ENCODE measurements around the gene PEX16.

The PEX16 gene

GRCh38 chr11:45935349-45936064 is 17.8 kb upstream of the PEX16 start:
- Mint-ChIP-seq H3K9me3 (no peaks in the 10 kb centered on the region), H3K36me3 (ENCODE audit: low read depth) (peaks cover 19% of the 10 kb centered on the region), H3K27me3 (ENCODE audit: low read depth) (no peaks in the 10 kb centered on the region), H3K4me3 (no peak overlapping the region), H3K27ac (no peak overlapping the region), H3K4me1 (ENCODE audit: low read depth) (peaks cover 6% of the 10 kb centered on the region)
- DNase-seq (ENCODE audit: low spot score) = no peak

- no peak overlapping the region for H3K4me3 Mint-ChIP-seq
- no peaks in the 10 kb centered on the region for H3K9me3 Mint-ChIP-seq
- H3K4me1 Mint-ChIP-seq (ENCODE audit: low read depth) = peaks cover 13% of the 10 kb centered on the region
- peaks cover 22% of the 10 kb centered on the region for H3K36me3 Mint-ChIP-seq (ENCODE audit: low read depth)
- H3K27me3 Mint-ChIP-seq (ENCODE audit: low read depth) = no peaks in the 10 kb centered on the region
- DNase-seq (ENCODE audit: low spot score) = no peak
- no peak overlapping the region for H3K27ac Mint-ChIP-seq
Measured at GRCh38 chr11:45934580-45935318, 17.1 kb upstream of the PEX16 start.

- DNase-seq (ENCODE audit: low spot score) = no peak
- Mint-ChIP-seq H3K9me3 (no peaks in the 10 kb centered on the region), H3K4me3 (no peak overlapping the region), H3K4me1 (ENCODE audit: low read depth) (peaks cover 18% of the 10 kb centered on the region), H3K27me3 (ENCODE audit: low read depth) (no peaks in the 10 kb centered on the region), H3K36me3 (ENCODE audit: low read depth) (peaks cover 22% of the 10 kb centered on the region), H3K27ac (no peak overlapping the region)
Measured at GRCh38 chr11:45933846-45934579, 16.3 kb upstream of the PEX16 start.

- DNase-seq (ENCODE audit: low spot score) = no peak
- Mint-ChIP-seq H3K4me3 (no peak overlapping the region), H3K36me3 (ENCODE audit: low read depth) (peaks cover 21% of the 10 kb centered on the region), H3K27ac (no peak overlapping the region), H3K4me1 (ENCODE audit: low read depth) (peaks cover 18% of the 10 kb centered on the region), H3K9me3 (no peaks in the 10 kb centered on the region), H3K27me3 (ENCODE audit: low read depth) (no peaks in the 10 kb centered on the region)
Measured at GRCh38 chr11:45933131-45933831, 15.6 kb upstream of the PEX16 start.

GRCh38 chr11:45932217-45932616 is 14.5 kb upstream of the PEX16 start:
- H3K4me3 Mint-ChIP-seq = no peak overlapping the region
- no peaks in the 10 kb centered on the region for H3K27me3 Mint-ChIP-seq (ENCODE audit: low read depth)
- DNase-seq (ENCODE audit: low spot score) = no peak
- peaks cover 18% of the 10 kb centered on the region for H3K36me3 Mint-ChIP-seq (ENCODE audit: low read depth)
- H3K9me3 Mint-ChIP-seq = no peaks in the 10 kb centered on the region
- H3K27ac Mint-ChIP-seq = no peak overlapping the region
- peaks cover 21% of the 10 kb centered on the region for H3K4me1 Mint-ChIP-seq (ENCODE audit: low read depth)

- no peaks in the 10 kb centered on the region for H3K9me3 Mint-ChIP-seq
- no peak overlapping the region for H3K27ac Mint-ChIP-seq
- H3K36me3 Mint-ChIP-seq (ENCODE audit: low read depth) = peaks cover 18% of the 10 kb centered on the region
- no peaks in the 10 kb centered on the region for H3K27me3 Mint-ChIP-seq (ENCODE audit: low read depth)
- peaks cover 21% of the 10 kb centered on the region for H3K4me1 Mint-ChIP-seq (ENCODE audit: low read depth)
- H3K4me3 Mint-ChIP-seq = no peak overlapping the region
- DNase-seq (ENCODE audit: low spot score) = no peak
Measured at GRCh38 chr11:45931739-45932138, 14.1 kb upstream of the PEX16 start.

- no peaks in the 10 kb centered on the region for H3K9me3 Mint-ChIP-seq
- no peaks in the 10 kb centered on the region for H3K27me3 Mint-ChIP-seq (ENCODE audit: low read depth)
- H3K27ac Mint-ChIP-seq = peak overlapping the region; percentile 88
- peaks cover 14% of the 10 kb centered on the region for H3K36me3 Mint-ChIP-seq (ENCODE audit: low read depth)
- H3K4me1 Mint-ChIP-seq (ENCODE audit: low read depth) = peaks cover 21% of the 10 kb centered on the region
- DNase-seq (ENCODE audit: low spot score) = no peak
- peak overlapping the region; percentile 69 for H3K4me3 Mint-ChIP-seq
Measured at GRCh38 chr11:45930951-45931570, 13.4 kb upstream of the PEX16 start.

- Mint-ChIP-seq H3K4me3 (peak overlapping the region; percentile 69), H3K27ac (peak overlapping the region; percentile 88), H3K36me3 (ENCODE audit: low read depth) (peaks cover 12% of the 10 kb centered on the region), H3K27me3 (ENCODE audit: low read depth) (peaks cover 2% of the 10 kb centered on the region), H3K9me3 (no peaks in the 10 kb centered on the region), H3K4me1 (ENCODE audit: low read depth) (peaks cover 21% of the 10 kb centered on the region)
- no peak for DNase-seq (ENCODE audit: low spot score)
Measured at GRCh38 chr11:45930031-45930794, 12.5 kb upstream of the PEX16 start.

- Mint-ChIP-seq H3K27ac (peak overlapping the region; percentile 88), H3K9me3 (no peaks in the 10 kb centered on the region), H3K4me3 (peak overlapping the region; percentile 69), H3K36me3 (ENCODE audit: low read depth) (peaks cover 10% of the 10 kb centered on the region), H3K27me3 (ENCODE audit: low read depth) (peaks cover 8% of the 10 kb centered on the region), H3K4me1 (ENCODE audit: low read depth) (peaks cover 21% of the 10 kb centered on the region)
- DNase-seq (ENCODE audit: low spot score) = no peak
Measured at GRCh38 chr11:45929486-45930030, 11.9 kb upstream of the PEX16 start.

GRCh38 chr11:45928535-45929215 is 11.0 kb upstream of the PEX16 start:
- Mint-ChIP-seq H3K9me3 (no peaks in the 10 kb centered on the region), H3K36me3 (ENCODE audit: low read depth) (peaks cover 7% of the 10 kb centered on the region), H3K4me3 (no peak overlapping the region), H3K27ac (peak overlapping the region; percentile 49), H3K27me3 (ENCODE audit: low read depth) (peaks cover 15% of the 10 kb centered on the region), H3K4me1 (ENCODE audit: low read depth) (peaks cover 21% of the 10 kb centered on the region)
- DNase-seq (ENCODE audit: low spot score) = no peak

- Mint-ChIP-seq H3K4me1 (ENCODE audit: low read depth) (peaks cover 21% of the 10 kb centered on the region), H3K27ac (peak overlapping the region; percentile 8), H3K36me3 (ENCODE audit: low read depth) (peaks cover 7% of the 10 kb centered on the region), H3K27me3 (ENCODE audit: low read depth) (peaks cover 20% of the 10 kb centered on the region), H3K4me3 (no peak overlapping the region), H3K9me3 (no peaks in the 10 kb centered on the region)
- DNase-seq (ENCODE audit: low spot score) = no peak
Measured at GRCh38 chr11:45927684-45928413, 10.2 kb upstream of the PEX16 start.

- peaks cover 4% of the 10 kb centered on the region for H3K36me3 Mint-ChIP-seq (ENCODE audit: low read depth)
- no peak for DNase-seq (ENCODE audit: low spot score)
- H3K4me3 Mint-ChIP-seq = no peak overlapping the region
- peaks cover 21% of the 10 kb centered on the region for H3K4me1 Mint-ChIP-seq (ENCODE audit: low read depth)
- H3K9me3 Mint-ChIP-seq = no peaks in the 10 kb centered on the region
- peak overlapping the region; percentile 8 for H3K27ac Mint-ChIP-seq
- peaks cover 20% of the 10 kb centered on the region for H3K27me3 Mint-ChIP-seq (ENCODE audit: low read depth)
Measured at GRCh38 chr11:45927332-45927683, 9.6 kb upstream of the PEX16 start.

Data from T-helper 2 cell treated with Interferon-gamma antibody and Interleukin-4, amounts not matched to agents 5 μg/mL and 100 μg/mL, for 36 hours (primary cell).